Measurements from ENCODE around the gene ATXN2. TPM values are rescaled to one million over a fixed set of nuclear protein-coding genes. Genes with fewer than 3 reads are reported as not detected.
"Not testable (repeated sequence)": the region's sequence is repeated elsewhere in the genome, so short reads cannot be mapped to it uniquely, and the experiment has no call there.

Gene ATXN2
- total RNA-seq, 3 donors from 2014 or later = 36.6 to 66.2 (median 64.0) TPM

DNA sequence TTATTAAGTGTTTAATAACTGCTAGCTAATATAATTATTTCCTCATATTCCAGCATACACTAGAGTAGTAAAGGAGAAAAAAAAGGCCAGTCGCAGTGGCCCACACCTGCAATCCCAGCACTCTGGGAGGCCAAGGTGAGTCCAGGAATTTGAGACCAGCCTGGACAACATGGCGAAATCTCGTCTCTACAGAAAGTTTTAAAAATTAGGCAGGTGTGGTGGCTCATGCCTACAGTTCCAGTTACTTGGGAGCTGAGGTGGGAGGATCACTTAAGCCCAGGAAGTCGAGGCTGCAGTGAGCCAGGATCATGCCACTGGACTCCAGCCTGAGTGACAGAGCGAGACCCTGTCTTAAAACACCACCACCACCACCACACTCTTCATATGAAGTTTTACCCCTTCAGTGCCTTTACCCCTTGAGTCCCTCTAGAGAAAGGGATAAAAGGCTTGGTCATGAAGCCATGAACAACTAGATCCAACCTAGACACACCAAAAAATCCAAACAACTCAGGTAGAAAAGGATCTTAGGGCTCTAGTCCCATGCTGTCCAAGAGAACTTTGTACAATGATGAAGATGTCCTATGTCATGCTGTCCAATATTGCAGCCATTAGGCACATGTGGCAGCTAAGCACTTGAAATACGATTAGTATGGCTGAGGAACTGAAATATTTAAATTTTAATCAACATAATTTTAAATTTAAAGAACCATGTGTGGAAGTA is 29.6 kb downstream of the ATXN2 start:
- Histone ChIP-seq H3K27ac (no peak overlapping the region), H3K36me3 (no peaks in the 10 kb centered on the region), H3K4me1 (no peaks in the 10 kb centered on the region), H3K9me3 (no peaks in the 10 kb centered on the region), H3K4me3 (no peak overlapping the region), H3K27me3 (no peaks in the 10 kb centered on the region)
- intact Hi-C loops (cut with DNase I; ENCODE audit: low total_unique reads) = no loop called here
- TF ChIP-seq POLR2AphosphoS5 (IDR thresholded peaks at IDR 0.05) (no peak), POLR2A (IDR thresholded peaks at IDR 0.05) (no peak)
- TF ChIP-seq, protein P1, sequence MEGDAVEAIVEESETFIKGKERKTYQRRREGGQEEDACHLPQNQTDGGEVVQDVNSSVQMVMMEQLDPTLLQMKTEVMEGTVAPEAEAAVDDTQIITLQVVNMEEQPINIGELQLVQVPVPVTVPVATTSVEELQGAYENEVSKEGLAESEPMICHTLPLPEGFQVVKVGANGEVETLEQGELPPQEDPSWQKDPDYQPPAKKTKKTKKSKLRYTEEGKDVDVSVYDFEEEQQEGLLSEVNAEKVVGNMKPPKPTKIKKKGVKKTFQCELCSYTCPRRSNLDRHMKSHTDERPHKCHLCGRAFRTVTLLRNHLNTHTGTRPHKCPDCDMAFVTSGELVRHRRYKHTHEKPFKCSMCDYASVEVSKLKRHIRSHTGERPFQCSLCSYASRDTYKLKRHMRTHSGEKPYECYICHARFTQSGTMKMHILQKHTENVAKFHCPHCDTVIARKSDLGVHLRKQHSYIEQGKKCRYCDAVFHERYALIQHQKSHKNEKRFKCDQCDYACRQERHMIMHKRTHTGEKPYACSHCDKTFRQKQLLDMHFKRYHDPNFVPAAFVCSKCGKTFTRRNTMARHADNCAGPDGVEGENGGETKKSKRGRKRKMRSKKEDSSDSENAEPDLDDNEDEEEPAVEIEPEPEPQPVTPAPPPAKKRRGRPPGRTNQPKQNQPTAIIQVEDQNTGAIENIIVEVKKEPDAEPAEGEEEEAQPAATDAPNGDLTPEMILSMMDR (IDR thresholded peaks at IDR 0.05) = no peak
- DNase-seq (ENCODE audit: low spot score in 2 of 2) = no peak

DNA sequence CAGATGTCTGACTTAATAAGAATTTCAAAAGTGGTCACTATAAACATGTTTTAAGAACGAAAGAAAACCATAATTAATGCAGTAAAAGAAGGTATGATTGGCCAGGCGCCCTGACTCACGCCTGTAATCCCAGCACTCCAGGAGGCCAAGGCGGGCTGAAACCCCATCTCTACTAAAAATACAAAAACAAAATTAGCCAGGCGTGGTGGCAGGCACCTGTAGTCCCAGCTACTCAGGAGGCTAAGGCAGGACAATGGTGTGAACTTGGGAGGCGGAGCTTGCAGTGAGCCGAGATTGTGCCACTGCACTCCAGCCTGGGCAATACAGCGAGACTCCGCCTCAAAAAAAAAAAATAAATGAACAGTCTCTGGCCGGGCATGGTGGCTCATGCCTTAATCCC is 38.3 kb downstream of the ATXN2 start:
- H3K27me3 ChIP-seq; DNase-seq (ENCODE audit: low spot score in 2 of 2); intact Hi-C loops (cut with DNase I; ENCODE audit: low total_unique reads); H3K4me3 ChIP-seq; H3K36me3 ChIP-seq; H3K27ac ChIP-seq; H3K4me1 ChIP-seq; H3K9me3 ChIP-seq: not testable (repeated sequence)

DNA sequence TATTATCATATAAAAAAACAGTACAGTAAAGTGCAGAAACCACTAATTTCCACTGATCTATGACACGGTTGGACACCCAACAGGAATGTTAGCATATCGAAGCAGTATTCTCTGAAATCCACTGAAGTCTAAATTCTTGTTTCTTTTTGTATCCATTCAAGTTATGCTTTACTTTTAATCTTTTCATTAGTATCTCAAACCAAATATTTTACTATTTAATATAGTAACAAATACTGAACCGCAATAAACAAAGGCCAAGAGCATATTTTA is 41.1 kb downstream of the ATXN2 start:
- Histone ChIP-seq H3K9me3 (no peaks in the 10 kb centered on the region), H3K4me3 (no peak overlapping the region), H3K27ac (no peak overlapping the region), H3K4me1 (no peaks in the 10 kb centered on the region), H3K36me3 (no peaks in the 10 kb centered on the region), H3K27me3 (no peaks in the 10 kb centered on the region)
- TF ChIP-seq, protein P1 (IDR thresholded peaks at IDR 0.05) = no peak
- TF ChIP-seq POLR2AphosphoS5 (IDR thresholded peaks at IDR 0.05) (no peak), POLR2A (IDR thresholded peaks at IDR 0.05) (no peak)
- DNase-seq (ENCODE audit: low spot score in 2 of 2) = no peak
- intact Hi-C loops (cut with DNase I; ENCODE audit: low total_unique reads) = no loop called here

DNA sequence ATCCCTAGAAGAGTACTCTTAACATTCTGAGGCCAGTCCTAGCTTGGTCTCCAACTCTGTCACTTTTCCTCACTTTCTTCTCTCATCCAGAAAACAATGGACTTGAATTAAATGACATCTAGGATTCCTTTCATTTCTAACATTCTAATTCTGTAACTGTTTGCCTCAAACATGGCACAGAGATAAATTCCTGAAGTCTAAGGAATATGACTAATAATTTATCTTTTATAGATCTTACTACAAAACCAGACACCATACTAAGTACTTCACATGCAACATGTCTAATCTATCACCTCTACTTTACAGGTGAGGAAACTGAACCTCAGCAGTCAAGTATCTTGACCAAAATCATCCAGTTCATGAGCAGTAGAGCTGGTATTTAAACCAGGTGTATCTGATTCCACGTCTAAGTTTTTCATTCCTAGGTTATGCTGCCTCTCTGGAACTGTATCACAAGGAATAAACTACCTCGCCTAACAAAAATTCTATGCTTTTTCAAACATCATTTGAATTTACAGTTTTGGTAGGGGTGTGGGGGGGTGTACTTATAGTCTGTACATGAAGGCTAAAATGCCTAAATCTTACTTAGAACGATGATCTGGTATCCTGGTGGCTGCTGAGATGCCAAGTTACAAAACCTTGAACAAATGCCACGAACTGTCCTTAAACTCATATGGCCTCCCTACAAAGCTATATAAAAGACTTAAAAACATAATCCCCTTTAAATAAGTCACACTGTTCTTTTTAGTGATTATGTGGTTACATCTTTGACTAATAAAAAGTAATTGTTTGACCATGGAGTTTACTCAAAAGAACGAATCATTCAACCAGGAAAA is 41.6 kb downstream of the ATXN2 start:
- Histone ChIP-seq H3K36me3 (no peaks in the 10 kb centered on the region), H3K4me1 (no peaks in the 10 kb centered on the region), H3K4me3 (no peak overlapping the region), H3K27me3 (no peaks in the 10 kb centered on the region), H3K9me3 (no peaks in the 10 kb centered on the region), H3K27ac (no peak overlapping the region)
- TF ChIP-seq, protein P1 (IDR thresholded peaks at IDR 0.05) = no peak
- no peak for TF ChIP-seq POLR2AphosphoS5 (IDR thresholded peaks at IDR 0.05)
- no peak for TF ChIP-seq POLR2A (IDR thresholded peaks at IDR 0.05)
- no peak for DNase-seq (ENCODE audit: low spot score in 2 of 2)
- intact Hi-C loops (cut with DNase I; ENCODE audit: low total_unique reads) = no loop called here

DNA sequence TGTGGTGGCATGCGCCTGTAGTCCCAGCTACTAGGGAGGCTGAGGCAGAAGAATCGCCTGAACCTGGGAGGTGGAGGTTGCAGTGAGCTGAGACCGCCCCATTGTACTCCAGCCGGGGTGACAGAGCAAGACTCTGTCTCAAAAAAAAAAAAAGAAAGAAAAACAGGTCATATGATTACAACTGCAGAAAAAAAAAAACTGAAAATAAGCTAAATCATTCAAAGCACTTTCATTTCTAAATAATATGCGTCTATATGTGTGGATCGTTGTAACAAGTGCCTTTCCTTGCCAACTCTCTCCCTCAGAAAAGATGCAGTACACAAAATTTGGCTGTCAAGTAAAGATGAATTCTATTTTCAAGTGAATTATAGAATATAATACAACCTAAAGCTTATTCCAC is 42.4 kb downstream of the ATXN2 start:
- H3K4me3 ChIP-seq = no peak overlapping the region
- no peaks in the 10 kb centered on the region for H3K4me1 ChIP-seq
- no peak for TF ChIP-seq POLR2AphosphoS5 (IDR thresholded peaks at IDR 0.05)
- no peak for TF ChIP-seq POLR2A (IDR thresholded peaks at IDR 0.05)
- TF ChIP-seq, protein P1 (IDR thresholded peaks at IDR 0.05) = no peak
- H3K36me3 ChIP-seq = no peaks in the 10 kb centered on the region
- H3K9me3 ChIP-seq = no peaks in the 10 kb centered on the region
- no peaks in the 10 kb centered on the region for H3K27me3 ChIP-seq
- no peak for DNase-seq (ENCODE audit: low spot score in 2 of 2)
- intact Hi-C loops (cut with DNase I; ENCODE audit: low total_unique reads) = no loop called here
- H3K27ac ChIP-seq = no peak overlapping the region

DNA sequence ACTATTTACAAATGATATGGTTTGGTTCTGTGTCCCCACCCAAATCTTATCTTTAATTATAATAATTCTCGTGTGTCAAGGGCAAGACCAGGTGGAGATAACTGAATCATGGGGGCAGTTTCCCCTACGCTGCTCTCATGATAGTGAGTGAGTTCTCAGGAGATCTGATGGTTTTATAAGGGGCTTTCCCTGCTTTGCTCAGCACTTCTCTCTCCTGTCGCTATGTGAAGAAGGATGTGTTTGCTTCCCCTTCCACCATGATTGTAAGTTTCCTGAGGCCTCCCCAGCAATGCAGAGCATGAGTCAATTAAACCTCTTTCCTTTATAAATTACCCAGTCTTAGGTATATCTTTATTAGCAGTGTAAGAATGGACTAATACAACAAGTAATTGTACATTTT is 43.8 kb downstream of the ATXN2 start:
- intact Hi-C loops (cut with DNase I; ENCODE audit: low total_unique reads); H3K36me3 ChIP-seq; H3K4me3 ChIP-seq; H3K27me3 ChIP-seq; H3K27ac ChIP-seq; H3K9me3 ChIP-seq; H3K4me1 ChIP-seq; DNase-seq (ENCODE audit: low spot score in 2 of 2): not testable (repeated sequence)

All from breast epithelium (tissue), 4 donors.